VCaP (cell line): ENCODE measurements around the gene CTNNAL1.
"Not testable (repeated sequence)": the region's sequence is repeated elsewhere in the genome, so short reads cannot be mapped to it uniquely, and the experiment has no call there.

Source experiments
- H3K27ac ChIP-seq: fragments of 450-650 bp; 2 replicates; pipeline ENCODE4 v1.5.1; 2017
- CTCF ChIP-seq: fragments of 450-650 bp; conservative IDR thresholded peaks from 2 replicates; pipeline ENCODE4 v1.5.1; 2017; ENCODE audit warnings: mild to moderate bottlenecking, moderate library complexity

CTNNAL1 gene

GRCh38 chr9:108980893-108981292 lies 32.4 kb downstream of the CTNNAL1 start:
- no peak for TF ChIP-seq CTCF
- H3K27ac ChIP-seq: no peak overlapping the region; the same call in 1 of the 2 replicates

GRCh38 chr9:108978205-108978604 lies 35.1 kb downstream of the CTNNAL1 start:
- no peak overlapping the region for H3K27ac ChIP-seq
- TF ChIP-seq CTCF: no peak

- no peak overlapping the region for H3K27ac ChIP-seq
- TF ChIP-seq CTCF: no peak
Measured at GRCh38 chr9:108973895-108974294, 39.4 kb downstream of the CTNNAL1 start.

- no peak for TF ChIP-seq CTCF
- H3K27ac ChIP-seq: no peak overlapping the region
Measured at GRCh38 chr9:108972626-108973209, 40.6 kb downstream of the CTNNAL1 start.

GRCh38 chr9:108972186-108972585 lies 41.1 kb downstream of the CTNNAL1 start:
- H3K27ac ChIP-seq: no peak overlapping the region
- no peak for TF ChIP-seq CTCF

- H3K27ac ChIP-seq: not testable (repeated sequence)
Measured at GRCh38 chr9:108971392-108971791, 41.9 kb downstream of the CTNNAL1 start.

GRCh38 chr9:108967916-108968315 lies 45.4 kb downstream of the CTNNAL1 start:
- no peak overlapping the region for H3K27ac ChIP-seq
- no peak for TF ChIP-seq CTCF

GRCh38 chr9:108963459-108964143 lies 49.7 kb downstream of the CTNNAL1 start:
- peak overlapping the region; percentile 78 for H3K27ac ChIP-seq
- no peak for TF ChIP-seq CTCF
